ENCODE data around the gene CALD1. TPM values are rescaled to one million over a fixed set of nuclear protein-coding genes. Genes with fewer than 3 reads are reported as not detected.

The CALD1 gene
- total RNA-seq, 1 experiment from 2014 or later, result 0.10 TPM

DNA sequence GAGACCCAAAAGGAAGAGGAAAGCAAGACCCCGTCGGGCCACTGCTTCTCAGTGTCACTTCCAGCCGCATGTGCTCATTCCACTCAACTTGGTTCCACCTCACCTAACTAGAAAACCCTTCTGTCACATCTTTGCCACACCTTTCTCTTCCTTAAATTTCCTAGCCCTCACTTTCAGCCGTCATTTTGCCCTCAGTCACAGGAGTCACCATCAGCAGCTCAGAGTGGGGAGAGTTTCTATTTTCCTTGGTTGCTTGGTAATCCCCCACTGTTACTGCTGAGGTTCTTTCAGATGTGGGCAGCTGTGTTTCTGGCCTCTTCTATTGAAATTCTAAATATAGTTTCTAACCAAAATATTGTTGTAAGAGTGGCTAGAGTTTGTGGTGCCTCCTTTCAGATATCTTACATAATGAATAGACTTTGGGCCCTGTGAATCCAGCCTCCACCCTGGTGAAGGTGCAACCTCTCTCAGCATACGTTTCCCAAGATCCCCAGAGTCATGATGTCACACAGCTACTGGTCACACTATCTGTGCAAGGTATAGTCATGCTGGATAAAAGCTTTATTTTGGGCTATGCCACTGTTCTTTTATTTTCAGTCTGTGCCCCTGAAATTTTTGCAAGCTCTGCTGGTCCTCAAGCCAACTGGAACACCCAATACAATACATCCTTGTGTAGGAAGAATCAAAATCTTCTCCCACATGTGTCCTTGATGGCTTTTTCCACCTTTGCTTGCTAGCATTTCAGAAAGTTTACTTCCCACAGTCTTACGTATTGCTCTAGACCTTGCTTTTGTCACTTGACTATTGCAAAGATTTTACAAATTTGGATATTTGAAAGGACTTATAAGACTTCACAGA lies 216.0 kb downstream of the CALD1 start:
- DNase-seq (ENCODE audit: low spot score), result no peak

DNA sequence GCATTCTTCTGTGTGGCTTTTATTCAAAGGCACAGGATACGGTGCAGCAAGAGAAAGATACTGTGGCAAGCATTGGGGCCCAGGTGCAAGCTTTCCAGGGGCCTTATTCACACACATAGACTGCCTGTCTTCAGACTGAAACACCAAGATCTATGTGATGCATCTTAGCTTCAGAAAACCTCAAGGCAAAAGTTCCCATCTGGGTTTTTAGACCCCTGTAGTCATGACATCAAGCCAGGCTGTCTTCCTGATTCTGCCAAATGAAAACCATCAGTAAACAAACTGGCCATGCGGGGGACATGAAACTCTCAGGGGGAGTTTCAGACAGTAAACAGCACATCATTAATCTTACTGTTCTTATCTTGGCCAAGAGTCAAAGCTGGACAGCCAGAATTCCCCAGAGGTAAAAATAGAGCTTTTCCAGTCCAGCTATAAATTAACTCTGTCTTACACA lies 216.7 kb downstream of the CALD1 start:
- DNase-seq (ENCODE audit: low spot score), result no peak

DNA sequence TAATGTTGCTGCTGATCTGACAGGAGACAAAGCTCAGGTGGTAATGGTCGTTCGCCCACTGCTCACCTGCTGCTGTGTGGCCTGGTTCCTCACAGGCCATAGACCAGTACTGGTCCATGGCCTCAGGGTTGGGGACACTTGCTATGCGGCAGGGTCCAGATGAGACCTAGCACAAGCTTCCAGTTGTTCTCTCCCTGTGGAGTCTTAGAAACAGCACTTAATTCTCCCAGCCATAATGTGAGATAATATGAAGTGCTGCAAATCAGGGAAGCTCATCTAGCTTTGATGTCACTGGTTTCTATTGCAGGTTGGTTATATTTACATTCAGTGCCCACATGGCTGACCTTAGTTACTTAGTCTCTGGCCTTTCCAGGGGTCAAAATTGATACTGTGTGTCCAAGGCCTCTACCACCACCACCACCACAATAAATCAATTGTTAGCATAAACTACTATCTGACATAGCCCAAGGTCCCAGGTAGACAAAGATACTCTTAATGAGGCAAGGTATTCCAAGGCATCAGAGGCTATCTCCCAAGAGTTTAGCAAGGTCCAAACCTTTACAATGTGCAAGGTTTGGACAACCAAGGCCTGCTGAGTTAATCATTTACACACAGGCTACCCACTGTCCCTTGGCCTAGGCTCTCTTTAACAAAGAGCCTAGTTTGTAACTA lies 217.9 kb downstream of the CALD1 start:
- DNase-seq (ENCODE audit: low spot score), result no peak

DNA sequence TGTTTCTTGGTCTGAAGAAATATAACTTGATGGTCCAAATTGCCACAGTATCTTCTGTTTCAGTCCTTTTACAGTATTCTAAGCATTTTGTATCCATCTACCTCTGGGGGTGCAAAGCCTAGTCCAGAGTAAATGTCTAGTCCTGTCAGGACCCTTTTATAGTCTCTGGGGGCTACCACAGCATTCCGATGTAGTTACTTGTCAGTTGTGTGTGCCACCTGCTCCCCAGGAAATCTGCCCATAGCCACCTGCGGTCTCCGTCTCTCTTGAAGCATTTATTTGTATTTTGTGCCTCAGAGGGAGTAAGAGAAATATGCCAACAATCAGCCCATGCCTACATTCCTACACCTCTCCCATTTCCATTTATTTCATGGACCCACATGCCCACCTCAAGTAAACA lies 219.7 kb downstream of the CALD1 start:
- DNase-seq (ENCODE audit: low spot score), result no peak

DNA sequence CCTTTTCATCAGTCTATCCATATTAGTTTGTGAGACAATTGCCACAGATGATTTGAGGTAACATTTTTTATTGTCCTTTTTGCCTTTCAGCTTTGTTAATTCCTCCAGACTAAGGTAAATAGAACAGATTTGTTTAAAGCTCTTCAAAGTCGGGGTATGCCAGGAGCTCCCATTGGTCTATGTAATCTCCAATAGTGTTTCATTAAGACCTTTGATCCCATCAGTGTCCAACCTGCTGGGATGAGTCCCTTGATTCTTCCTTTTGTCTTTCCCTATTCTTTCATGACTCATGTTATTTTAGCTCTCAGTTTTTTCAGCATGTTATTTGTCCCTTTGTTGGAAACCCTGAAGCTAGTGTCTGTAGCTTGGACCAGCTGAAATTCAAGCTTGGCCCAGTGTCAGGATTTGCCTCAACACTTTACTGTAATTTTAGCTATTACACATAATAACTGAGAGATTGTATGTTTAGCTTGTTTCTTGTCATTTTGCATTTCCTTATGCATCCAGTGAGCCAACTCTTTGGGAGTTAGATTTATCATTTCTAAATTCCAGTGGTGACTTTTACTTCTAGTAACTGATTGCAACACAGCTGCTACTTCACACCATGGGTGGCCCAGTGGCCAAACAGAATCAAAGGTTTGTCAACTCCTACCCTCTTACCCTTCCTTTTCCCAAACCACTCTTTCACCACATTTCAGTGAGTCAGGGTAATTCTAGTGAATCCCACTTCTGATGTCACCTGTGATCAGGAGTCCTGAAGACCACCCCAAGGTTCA lies 222.1 kb downstream of the CALD1 start:
- no peak for DNase-seq (ENCODE audit: low spot score)

DNA sequence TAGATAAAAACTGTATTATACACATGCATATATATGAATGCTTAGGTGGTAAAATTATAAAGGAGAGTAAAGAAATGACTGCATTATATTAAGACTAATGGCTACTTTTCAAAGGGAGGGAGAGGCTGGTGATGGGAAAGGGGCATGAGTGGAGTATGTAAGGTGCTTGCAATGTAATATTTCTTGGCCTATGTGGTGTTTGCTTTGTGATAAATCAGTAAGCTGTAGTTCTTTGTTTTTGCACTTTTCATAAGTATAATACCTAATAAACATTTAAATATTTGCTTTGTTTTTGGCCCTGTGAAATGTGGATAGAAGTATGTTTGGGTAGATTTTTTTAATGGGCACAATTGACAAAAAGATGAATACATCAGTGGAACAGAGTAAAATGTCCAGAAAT lies 232.8 kb downstream of the CALD1 start:
- DNase-seq (ENCODE audit: low spot score), result no peak

Small RNAs within 50 kb of the gene (small RNA-seq; reads per million reads assigned to genes)
- gene TUBB3P2, result not detected

Other genes starting within 250 kb of the CALD1 start
- not detected in 2 replicates for gene AKR1B15, start 230.5 kb upstream of the CALD1 start, total RNA-seq (2014; rRNA removed; shearing (Covaris generic))
- gene BPGM, start 132.8 kb upstream of the CALD1 start, total RNA-seq (2014; rRNA removed; shearing (Covaris generic)), result 7.1 and 8.0 TPM in 2 replicates
- gene AGBL3, start 206.9 kb downstream of the CALD1 start, total RNA-seq (2014; rRNA removed; shearing (Covaris generic)), result 0.18 and 0.31 TPM in 2 replicates

Data from HT-29 (cell line).